Ureter (tissue), 1 donor: ENCODE data around the gene APCDD1L. TPM values are rescaled to one million over a fixed set of nuclear protein-coding genes. Genes with fewer than 3 reads are reported as not detected.
A peak's percentile ranks its signal among the peaks of the same experiment; 100 is the strongest.
"Not testable (repeated sequence)": the region's sequence is repeated elsewhere in the genome, so short reads cannot be mapped to it uniquely, and the experiment has no call there.

ENCODE experiments used
- DNase-seq: peaks from one replicate; pipeline ENCODE4 v3.0.0-alpha.2; 2020; ENCODE audit warnings: low spot score
- total RNA-seq: library from RNA; stranded (reverse); gene quantifications from one replicate; pipeline ENCODE4 v1.2.4, GENCODE V29; 2023
- donor health status: DM: yes; HTN: yes; CAD: no.

The APCDD1L gene
- total RNA-seq, 1 donor from 2014 or later = 2.3 TPM

- no peak for DNase-seq
Observed at GRCh38 chr20:58545565-58546415, 30.6 kb upstream of the APCDD1L start.

DNA sequence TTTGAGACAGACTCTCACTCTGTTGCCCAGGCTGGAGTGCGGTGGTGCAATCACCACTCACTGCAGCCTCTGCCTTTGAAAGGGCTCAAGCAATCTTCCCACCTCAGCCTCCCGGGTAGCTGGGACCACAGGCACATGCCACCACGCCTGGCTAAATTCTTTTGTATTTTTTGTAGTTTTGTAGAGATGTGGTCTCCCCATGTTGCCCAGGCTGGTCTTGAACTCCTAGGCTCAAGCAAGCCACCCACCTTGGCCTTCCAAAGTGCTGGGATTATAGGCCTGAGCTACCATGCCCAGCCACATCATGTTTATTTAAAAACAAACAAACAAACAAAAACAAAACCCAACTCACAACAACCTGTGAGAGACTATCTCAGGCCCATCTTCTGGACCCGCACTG lies 29.7 kb upstream of the APCDD1L start:
- no peak for DNase-seq

- no peak for DNase-seq
Observed at GRCh38 chr20:58544286-58544685, 29.1 kb upstream of the APCDD1L start.

DNA sequence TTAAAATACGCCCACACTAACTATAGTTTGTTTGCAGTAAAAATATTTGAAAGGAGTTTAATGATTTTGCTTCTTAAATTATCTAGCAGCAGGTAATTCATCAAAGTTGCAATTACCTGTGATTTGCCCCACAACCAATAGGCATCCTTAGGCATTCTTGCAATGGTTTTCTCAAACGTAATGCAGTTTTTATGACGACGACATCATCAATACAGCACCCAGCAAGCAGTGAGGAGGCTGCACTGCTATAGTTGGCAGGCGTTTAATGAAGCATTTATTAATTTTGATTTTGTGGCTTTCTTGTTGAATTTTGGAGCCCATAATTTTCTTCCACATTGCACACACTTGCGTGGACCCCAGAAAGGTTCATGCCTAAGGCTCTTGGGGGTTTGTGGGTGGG lies 28.1 kb upstream of the APCDD1L start:
- no peak for DNase-seq

DNA sequence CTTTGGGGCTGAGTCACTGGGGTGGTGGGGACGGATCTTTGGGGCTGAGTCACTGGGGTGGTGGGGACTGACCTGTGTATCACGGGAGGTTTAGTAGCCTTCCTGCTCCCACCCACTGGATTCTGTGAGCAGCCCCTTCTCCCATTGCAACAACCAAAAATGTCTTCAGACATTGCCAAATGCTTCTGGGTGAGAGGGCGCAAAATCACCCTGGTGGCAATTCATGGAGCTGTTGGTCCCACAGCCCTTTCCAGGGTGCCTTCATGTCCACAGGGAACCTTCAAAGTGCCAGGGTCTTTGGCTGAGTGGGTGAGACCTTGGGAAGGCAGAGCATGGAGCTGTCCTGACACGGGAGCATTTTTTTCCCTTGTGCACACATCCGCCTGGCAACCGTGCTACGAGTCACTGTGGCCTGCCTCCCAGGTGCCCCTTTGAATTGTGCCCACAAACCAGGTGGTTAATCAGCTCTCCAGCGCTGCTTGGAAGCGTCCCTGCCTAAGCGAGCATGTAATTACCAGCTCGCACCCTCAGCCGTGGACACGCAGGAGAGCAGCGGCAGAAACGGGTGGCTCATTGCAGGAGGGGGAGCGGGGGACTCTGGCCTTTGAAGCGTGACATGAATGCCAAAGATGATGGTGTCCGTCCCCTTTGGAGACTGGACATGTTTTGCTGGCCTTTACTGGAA lies 27.4 kb upstream of the APCDD1L start:
- DNase-seq = no peak

GRCh38 chr20:58542034-58542410 lies 26.8 kb upstream of the APCDD1L start:
- DNase-seq = not testable (repeated sequence)

DNA sequence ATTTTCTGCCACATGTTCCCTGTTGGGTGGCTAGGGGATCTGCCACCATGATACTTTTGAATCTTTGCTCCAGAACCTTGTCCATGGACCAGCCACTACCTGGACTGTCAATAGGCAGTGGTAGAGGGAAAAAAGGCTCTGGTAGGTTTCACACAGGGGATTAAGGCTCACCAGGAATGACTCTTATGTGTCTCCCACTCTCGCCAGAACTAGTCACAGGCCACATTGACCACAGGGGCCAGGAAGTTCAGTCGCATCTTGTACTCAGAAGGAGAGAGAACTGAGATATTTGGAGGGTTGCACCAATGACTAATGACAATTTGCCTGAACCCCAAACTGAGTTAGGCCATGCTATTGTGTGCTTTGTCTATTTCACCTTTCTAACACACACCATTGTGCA lies 23.6 kb upstream of the APCDD1L start:
- DNase-seq = no peak

GRCh38 chr20:58537831-58538230 lies 22.6 kb upstream of the APCDD1L start:
- no peak for DNase-seq

- no peak for DNase-seq
Observed at GRCh38 chr20:58536289-58536688, 21.1 kb upstream of the APCDD1L start.

DNA sequence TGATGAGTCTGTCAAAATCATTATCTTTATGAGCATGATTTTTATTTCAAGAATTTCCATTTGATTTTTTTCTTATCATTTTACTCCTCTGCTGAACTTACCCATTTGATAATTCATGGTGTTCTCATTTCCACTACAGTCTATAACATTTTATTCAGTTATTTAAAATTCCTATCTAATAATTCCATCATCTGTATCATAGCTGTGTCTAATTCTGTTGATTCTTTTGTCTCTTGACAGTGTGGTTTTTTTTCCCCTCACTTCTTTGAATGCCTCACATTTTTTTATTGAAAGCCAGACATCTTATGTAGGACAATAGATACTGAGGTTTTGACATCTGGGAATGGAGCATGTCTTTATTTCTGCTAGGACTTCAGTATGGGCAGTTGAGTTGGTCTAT lies 16.5 kb upstream of the APCDD1L start:
- DNase-seq = no peak

DNA sequence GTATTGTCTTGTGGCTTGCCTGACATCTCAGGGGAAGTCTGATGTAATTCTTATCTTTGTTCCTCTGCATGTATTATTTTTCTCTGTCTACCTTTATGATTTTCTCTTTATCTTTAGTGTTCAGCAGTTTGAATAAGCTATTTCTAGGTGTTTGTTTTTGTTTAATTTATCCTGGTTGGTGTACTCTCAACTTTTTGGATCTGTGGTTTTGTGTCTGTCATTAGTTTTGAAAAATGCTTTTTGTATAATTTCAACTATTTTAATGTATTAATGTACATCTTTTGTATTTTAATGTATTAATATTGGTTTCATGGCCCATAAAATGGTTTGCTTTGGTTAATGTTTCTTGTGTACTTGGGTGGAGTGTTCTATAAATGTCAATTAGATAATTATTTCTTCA lies 15.9 kb upstream of the APCDD1L start:
- DNase-seq = no peak

DNA sequence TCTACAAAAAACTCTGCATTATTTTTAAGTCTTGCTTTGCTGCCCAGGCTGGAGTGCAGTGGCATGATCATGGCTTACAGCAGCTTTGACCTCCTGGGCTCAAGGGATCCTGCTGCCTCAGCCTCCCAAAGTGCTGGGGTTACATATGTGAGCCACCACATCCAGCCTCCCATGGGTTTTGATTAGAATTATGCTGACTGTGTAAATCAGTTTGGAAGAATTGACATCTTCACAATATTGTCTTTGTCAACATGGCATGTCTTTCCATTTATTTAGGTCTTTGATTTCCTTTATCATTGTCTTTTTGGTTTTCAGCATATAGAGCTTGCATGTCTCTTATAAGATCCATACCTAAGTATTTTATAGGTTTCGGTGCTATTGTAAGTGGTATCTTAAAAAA lies 13.2 kb upstream of the APCDD1L start:
- DNase-seq = no peak

- DNase-seq = no peak
Observed at GRCh38 chr20:58526411-58526810, 11.2 kb upstream of the APCDD1L start.

- peak; percentile 34 for DNase-seq
Observed at GRCh38 chr20:58524814-58525213, 9.6 kb upstream of the APCDD1L start.

DNA sequence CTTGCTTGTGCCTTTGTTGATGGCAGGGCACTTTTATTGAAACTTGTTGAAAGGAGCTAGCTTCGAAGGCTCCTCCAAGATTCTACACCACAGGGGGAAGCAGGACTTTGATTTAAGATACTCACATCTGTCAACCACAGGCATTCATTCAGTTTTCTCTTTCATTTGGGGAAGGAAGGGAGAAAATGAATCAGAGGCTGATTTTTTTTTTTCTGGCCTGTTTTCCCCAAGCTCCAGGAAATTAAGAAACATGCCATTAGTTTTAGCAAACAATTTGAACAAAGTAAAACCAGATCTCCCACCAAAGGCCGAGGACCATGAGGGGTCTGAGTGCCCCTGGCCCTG lies 8.7 kb upstream of the APCDD1L start:
- DNase-seq = no peak

GRCh38 chr20:58523072-58523970 lies 8.1 kb upstream of the APCDD1L start:
- DNase-seq = peak; percentile 33

DNA sequence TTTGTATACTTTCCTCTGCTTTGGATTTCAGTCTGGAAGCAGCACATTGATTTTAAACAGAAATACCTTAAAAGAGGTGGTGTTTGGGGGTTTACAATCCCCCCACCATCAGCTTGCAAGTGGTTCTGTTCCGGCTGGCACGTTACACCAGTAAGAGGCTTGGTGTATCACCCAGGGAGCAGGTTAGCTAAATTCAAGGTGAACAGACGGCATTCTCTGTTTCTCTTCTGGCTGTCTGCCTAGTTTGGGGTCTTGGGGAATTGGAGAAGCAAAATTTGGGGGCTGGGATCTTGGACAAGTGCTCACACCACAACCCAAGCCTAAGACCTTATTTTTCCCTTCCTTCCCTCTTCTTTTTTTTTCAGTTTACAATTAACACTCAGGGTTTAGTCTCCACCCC lies 7.5 kb upstream of the APCDD1L start:
- DNase-seq = no peak

GRCh38 chr20:58521763-58522162 lies 6.6 kb upstream of the APCDD1L start:
- no peak for DNase-seq

- DNase-seq = no peak
Observed at GRCh38 chr20:58519940-58520712, 4.9 kb upstream of the APCDD1L start.

DNA sequence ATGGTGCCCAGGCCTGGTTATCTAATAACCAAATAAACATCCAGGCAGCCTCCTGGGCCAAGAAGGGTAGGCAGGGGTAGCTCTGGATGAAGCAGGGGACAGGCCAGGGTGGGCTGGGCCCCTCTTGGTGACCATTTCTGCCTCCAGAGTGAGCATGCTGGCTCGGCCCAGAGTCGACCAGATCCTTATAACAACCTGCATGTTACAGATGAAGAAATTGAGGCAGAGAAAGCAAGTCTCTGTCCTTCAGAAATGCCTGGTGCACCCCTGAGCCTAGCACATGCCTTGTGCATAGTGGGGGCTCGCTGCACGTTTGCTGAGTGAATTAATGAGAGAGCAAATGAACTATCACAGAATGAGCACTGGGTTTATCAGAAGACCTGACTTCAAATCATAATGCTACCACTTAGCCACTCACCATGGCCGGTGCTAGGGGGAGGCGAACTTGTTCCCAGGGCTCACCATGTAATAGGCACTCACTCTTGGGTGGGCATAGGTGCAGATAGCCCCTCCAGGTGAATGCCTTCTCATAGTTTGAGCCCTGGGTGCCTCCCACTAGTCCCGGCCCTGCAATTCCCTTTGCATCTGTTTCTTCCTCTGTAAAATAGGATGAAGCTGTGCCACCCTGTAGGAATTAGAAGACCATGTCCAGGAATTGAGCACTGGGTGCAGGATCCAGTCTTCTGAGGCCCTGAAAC lies 3.8 kb upstream of the APCDD1L start:
- peak; percentile 27 for DNase-seq

- peak; percentile 26 for DNase-seq
Observed at GRCh38 chr20:58518387-58518786, 3.2 kb upstream of the APCDD1L start.
